Epidermal melanocyte (primary cell): ENCODE results near the gene CCDC191.

Source experiments
- DNase-seq: peaks from one replicate; pipeline ENCODE4 v3.0.0; 2011; ENCODE audit warnings: low spot score; ENCODE audit not compliant: insufficient read length

The CCDC191 gene, protein sequence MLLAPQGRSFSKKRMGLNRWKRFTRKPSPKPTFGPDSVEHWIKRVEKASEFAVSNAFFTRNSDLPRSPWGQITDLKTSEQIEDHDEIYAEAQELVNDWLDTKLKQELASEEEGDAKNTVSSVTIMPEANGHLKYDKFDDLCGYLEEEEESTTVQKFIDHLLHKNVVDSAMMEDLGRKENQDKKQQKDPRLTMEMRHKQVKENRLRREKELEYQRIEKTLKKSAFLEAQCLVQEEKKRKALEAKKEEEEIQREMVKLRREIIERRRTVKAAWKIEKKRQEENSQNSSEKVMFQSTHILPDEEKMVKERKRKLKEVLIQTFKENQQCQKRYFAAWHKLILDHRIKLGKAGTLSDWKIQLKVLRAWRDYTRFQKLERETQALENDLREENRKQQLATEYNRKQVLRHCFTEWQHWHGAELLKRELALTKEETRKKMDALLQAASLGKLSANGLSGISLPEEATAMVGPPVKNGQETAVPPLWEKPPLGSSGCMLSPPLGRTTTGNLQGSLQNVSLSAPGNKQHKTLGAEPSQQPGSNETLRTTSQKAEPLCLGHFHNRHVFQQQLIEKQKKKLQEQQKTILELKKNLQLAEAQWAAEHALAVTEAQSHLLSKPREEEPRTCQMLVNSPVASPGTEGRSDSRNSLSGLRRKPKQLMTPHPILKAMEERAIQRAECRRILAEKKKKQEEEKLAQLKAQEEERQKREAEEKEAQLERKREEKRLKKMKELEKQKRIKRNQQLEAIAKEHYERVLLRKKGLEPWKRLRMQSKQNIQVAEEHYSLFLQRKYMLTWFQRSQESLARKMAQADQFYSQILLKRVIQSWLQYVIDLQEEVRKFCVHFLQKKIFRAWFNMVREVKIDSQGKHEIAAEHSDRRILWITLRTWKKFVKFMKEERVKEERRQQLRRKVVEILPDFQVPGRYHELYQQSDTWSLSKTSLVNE

DNA sequence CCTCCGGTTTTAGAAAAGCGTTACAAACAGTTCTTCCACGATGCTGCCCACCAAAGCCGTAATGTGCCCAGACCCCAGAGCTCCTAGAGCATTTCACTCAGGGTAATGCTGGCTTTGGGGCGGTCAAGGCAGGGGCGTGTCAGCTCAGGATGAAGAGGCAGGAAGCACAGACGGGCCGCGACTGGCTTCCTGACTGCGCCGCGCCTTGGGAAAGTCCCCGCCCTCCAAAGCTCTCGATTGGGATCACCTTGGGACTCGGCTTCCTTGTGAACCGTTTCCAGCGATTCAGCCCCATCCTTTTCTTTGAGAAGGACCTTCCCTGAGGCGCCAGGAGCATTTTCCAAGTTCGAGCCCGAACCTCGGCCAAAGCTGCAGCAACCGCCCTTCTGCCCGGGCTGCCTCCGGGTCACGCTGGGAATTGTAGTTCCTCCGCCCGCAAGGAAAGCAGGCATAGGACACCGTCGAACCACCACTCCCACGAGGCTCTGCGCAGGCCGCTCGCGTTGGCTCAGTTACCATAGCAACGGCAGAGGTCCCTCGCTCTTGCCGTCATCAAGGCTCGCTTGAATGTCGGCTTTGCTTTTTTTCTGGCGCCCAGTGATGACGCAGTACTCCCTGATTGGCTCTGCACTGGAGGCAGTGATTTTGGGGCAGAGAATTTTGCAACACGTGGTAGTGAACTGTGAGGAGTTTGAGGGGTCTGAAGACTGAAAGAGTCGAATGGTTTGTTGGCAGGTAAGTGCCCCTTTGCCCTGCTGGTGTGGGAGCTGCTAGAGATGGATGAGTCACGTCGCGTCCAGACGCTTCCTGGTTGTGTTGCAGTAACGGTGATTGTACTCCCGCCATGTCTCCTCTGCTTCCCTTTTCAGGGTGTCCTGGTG is at the start of gene CCDC191, which contains the start of gene QTRT2:
Gene CCDC191 (minus strand): TSS at position 397 of the 881 bp plus-strand sequence. CDS start 60 bp downstream, at position 337.
Gene QTRT2 (plus strand): TSS at position 608 of the 881 bp plus-strand sequence. CDS start 8,521 bp downstream, outside the sequence.
- peak; percentile 70 for DNase-seq

DNA sequence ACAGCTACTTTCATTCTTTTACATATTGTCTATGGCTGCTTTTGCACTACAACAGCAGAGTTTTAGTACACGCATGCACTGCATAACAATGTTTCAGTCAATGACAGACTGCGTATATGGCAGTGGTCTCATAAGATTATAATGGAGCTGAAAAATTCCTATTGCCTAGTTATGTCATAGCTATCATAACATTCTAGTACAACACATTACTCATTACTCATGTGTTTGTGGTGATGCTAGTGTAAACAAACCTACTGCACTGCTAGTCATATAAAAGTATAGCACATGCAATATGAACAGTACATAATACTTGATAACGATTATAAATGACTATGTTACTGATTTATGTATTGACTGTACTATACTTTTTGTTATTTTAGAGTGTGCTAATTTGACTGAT is 48.1 kb upstream of the CCDC191 start:
- DNase-seq, result no peak

DNA sequence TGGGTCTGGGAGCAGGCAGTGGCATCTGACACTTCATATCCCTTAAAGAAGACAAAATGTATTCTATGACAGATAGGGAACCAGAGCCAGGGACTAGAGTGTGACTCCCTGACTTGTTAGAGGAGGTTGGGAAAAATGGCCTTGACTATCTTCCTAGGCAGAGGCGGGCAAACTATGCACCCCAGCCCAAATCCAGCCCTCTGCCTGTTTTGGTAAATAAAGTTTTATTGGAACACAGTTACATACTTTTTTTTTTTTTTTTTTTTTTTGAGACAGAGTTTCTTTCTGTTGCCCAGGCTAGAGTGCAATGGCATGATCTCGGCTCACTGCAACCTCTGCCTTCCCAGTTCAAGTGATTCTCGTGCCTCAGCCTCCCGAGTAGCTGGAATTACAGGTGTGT is 47.5 kb upstream of the CCDC191 start:
- no peak for DNase-seq

DNA sequence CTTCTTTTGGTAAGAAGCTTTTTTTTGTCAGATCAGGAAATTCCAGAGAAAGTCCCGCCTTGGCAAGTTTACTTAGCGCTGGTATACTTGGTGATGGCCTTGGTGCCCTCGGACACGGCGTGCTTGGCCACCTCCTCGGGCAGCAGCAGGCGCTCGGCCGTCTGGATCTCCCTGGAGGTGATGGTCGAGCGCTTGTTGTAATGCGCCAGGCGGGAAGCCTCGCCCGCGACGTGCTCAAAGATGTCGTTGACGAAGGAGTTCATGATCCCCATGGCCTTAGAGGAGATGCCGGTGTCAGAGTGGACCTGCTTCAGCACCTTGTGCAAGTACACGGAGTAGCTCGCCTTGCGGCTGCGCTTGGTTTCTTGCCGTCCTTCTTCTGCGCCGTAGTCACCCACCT is 46.9 kb upstream of the CCDC191 start:
- no peak for DNase-seq

DNA sequence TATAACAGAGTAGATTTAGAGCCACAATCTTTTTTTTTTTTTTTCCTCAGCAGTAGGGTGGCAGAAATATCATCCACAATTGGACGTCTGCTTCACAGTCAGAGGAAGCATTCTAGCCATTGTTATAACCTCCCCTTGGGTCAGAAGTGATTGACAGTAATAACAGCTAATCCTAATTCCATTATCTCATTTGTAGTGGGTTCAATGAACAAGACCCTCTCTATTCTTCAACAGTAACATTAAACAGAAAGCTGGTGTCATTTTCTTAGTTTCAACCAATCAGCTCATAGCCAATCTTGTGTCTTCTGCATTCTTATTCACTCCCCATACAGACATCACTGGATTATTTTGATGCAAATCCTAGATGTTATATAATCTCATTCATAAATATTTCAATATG is 44.8 kb upstream of the CCDC191 start:
- no peak for DNase-seq

DNA sequence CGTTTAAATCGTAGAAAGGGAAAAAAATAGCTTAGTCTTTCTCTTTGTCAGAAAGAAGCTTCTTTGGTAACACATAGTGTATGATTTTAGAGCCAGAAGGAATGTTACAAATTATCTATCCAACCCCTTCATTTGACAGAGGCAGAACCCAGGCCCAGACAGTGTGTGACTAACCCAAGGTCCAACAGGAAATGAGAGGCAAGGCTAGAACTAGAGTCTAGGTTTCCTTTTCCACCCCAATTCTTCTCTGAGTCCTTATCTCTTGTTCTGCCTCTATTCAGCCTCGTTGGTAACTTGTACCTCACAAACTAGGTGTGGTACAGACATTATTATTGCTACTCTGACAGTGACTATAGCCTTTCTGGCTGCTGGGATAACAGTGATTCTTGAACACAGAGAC is 39.5 kb upstream of the CCDC191 start:
- no peak for DNase-seq

DNA sequence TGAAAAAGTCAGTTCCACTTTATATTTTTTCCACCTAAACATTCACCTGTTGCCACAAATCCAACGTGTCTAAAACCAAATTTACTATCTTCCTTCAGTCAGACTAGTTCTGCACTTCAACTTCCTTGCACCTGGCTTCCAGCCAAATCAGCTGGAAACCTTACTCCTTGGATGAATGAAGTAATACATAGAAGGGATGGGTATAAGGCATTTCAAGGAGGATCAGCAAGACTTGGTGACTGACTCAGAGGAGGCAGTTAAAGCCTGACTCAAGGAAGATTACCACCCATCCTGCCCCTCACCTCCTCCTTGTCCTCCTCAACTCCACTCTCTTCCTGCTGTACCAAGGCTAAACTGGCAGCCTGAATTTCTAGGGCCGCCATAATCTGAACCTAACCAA is 37.3 kb upstream of the CCDC191 start:
- peak; percentile 33 for DNase-seq

DNA sequence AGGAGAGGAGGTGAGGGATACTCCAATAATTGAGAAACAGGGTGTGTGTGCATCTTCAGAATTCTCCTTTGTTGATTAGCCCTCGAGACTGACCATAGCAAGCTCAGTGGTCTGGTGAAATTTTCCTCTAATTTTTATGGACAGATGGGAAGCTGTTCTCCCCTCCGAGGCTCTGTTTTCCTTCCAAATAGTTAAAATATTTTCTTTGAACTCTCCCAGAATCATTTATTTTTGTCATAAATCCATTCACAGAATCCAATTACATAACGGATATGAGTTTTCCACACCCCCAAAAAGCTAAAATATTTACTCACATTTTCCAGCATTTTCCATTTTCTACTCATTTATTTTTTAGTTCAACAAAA is 36.7 kb upstream of the CCDC191 start:
- DNase-seq, result no peak

DNA sequence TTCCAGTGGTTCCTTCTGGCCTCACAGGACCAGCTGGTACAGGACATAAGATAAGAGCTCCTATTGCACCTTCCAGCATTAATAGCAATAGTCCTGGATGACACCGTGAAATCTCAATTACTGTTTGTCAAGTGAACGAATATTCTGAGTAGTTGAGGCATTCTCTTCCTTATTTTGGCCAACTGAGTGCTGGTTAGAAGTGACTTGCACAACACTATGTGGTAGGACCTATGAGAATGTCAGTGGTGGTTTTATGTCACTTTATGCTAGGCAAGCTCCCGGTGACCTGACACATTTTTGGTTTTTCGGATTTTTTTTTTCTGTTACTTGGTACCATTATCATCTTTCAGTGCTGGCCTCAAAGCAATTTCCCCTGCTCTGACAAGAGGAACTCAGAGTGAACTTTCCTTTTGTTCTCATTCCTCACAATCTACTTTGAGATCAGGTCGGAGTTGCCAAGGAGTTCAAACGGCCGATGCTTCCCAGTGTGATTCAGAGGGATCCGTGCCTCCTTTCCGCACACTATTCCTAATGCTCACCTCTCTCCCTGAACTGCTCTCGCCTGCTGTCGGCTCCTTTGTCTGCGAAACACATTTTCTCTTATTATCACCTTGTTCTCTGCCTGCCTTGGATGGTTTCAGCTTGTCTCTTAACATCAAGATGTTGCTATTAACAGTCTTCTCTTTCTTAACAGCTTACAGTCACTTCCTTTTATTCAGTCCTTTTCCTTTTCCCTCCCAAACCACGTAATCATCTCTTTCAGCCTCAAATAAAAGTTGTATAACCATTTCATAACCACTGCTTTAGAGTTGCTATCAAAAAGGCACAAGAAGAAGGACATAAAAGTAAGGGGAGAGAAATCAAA is 36.1 kb upstream of the CCDC191 start:
- no peak for DNase-seq

DNA sequence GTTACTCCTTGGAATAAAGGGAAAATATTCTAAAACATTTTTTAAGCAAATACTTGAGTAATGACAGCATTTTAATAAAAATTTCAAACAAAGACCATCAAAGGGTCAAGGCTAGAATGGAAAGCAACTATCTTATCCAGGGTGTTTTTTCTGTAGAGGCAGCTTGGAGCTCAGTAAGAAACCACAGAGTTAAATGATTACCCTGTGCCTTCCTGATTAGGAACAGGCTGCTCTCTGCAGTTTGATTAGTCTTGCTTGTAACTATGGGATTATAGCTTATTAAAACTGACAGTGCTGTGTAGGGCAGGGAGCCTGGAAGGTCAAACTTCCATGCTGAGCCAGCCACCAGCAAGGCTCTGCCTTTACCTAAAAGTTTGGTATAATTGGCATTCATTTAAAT is 33.3 kb upstream of the CCDC191 start:
- no peak for DNase-seq

DNA sequence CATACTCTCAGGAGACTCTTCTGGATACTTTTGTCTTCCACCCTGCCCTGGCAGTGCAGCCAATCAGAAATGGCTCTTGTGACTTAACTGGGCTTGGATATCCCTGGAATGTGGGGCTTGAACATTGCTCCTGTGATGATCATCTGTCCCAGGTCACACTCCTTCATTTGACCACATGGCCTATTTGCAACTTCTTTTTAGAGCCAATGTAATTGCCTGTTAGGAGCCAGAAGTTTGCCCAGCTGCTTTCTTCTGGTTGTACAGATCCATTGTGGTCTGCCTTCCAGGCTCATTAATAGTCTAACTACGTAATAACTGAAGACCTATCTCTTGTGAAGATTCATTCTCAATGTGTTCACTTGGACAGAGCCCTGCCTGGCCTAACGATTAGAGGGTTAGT is 30.0 kb upstream of the CCDC191 start:
- no peak for DNase-seq

DNA sequence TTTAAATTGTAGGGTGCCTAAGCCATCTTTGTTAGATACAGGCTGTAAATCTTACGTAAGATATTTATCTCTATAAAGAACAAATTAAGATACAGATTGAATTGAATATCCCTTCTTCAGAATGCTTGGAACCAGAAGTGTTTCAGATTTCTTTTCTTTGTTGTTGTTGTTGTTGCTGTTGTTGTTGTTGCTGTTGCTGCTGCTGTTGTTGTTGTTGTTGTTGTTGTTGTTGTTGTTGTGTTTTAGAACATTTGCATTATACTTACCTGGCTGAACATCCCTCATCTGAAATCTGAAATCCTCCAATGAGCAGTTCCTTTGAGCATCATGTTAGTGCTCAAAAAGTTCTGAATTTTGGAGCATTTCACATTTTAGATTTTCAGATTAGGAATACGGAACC is 26.8 kb upstream of the CCDC191 start:
- no peak for DNase-seq

DNA sequence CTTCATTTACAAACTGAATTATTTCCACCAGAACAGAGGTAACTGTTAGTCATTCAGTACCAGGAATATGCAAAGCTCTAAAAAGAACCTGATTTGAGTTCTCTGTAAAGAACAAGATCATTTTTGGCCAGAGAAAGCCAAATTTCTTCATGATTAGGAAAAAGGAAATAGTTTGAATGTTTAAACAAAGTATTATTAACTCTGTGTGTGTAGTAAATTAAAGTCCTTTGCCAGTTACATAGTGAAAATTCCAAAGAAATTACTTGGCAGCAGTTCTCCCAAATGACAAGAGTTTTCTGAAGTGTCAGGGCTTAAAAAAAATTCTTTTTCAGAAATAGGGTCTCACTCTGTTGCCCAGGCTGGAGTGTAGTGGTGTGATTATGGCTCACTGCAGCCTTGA is 24.7 kb upstream of the CCDC191 start:
- DNase-seq, result no peak

DNA sequence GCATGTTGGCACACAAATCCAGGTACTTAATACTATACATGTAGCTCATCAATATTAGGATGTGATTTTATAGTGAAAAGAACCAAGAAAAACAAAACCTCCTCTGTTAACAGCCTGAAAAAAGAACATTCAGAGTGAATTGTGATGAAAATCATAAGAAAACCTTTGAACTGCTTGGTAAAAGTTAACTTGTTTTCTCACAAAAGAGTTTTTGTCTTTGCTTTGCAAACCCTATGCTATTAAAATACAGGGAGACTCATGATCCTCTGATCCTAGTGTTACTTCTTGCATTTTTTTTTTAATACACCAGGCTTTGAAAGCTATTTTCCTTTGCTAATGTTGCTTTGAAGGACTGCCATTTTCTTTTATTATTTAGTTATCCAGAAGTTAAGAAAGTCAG is 23.9 kb upstream of the CCDC191 start:
- DNase-seq, result no peak

DNA sequence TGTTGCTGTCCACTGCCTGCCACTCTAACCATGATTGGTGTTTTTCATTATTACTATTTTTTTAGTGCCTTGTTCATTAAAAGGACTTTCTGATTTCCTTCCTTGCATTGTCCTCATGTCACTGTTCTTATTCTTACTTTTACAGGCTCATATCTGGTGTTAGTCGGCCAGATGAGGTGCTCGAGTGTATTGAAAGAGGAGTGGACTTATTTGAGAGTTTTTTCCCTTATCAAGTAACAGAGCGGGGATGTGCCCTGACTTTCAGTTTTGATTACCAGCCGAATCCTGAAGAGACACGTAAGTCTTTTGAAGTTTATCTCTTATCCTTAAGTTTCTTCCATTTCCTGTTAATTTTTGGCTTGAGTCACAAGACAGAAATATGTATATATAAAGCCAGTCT is 23.4 kb upstream of the CCDC191 start:
- DNase-seq, result no peak

DNA sequence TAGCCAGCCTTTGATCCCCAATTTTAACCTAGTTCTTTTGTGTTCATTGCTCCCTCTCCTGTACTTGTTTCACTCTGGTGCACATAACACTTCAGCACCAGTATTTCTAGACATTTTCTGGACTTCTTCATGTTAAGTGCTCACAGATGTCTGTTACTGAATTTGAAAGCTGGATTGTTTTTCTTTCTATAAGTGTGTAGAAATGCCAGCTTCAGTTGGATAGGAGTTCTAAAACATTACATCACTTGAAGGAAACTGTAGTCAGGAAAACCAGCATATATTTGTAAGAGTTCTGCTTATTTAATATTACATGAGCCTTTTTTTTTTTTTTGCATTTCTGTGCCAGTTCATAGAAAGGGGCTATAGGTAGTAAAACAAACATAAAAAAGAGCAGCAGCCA is 21.8 kb upstream of the CCDC191 start:
- DNase-seq, result no peak

DNA sequence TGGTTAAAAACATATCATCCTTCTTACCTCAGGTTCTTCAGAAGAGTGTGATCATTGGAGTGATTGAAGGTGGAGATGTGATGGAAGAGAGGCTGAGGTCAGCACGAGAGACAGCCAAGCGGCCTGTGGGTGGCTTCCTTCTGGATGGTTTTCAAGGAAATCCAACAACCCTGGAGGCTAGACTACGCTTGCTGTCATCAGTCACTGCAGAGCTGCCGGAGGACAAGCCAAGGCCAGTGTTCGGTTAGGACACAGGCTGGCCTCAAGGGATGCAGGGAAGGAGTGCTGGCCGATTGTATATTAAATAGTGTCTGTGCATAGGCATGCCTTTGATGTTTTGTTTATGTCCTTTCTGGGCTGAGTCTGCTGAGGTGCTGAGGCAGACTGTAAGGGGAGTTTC is 20.4 kb upstream of the CCDC191 start:
- no peak for DNase-seq

DNA sequence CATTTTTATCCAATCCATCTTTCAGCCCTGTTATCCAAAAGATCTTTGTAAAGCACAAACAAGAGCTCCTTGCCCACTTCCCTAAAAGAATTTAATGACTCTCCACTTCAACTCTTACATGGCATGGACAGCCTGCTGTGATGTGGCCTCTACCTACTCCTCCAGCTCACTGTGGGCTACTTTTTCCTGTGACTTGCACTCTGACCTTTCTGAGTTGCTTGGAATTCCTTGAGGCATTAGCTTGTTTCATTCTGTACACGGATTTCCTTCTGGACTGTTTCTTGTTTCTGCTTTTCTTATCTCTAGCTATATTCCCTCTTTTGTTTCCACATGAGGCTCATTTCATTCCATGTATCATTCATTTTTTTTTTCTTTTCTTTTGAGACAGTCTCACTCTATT is 15.5 kb upstream of the CCDC191 start:
- DNase-seq, result no peak

DNA sequence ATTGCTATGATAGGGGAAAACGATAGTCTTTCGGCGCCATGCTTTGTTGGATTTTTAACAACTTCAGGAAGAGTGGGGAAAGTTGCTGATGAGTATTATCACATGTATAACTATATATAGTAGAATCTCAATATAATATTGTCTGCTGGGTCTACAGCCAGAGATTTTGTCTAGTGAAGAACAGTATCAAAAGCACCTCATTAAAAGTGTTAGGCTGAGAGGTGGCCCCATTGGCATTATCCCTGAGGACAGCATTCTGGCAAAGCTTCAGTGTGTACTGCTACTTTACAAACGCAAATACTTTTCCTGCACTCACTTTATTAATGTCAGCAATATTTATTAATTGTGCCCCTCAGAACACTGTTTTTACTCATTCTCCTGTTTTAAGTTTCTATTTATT is 12.0 kb upstream of the CCDC191 start:
- no peak for DNase-seq

DNA sequence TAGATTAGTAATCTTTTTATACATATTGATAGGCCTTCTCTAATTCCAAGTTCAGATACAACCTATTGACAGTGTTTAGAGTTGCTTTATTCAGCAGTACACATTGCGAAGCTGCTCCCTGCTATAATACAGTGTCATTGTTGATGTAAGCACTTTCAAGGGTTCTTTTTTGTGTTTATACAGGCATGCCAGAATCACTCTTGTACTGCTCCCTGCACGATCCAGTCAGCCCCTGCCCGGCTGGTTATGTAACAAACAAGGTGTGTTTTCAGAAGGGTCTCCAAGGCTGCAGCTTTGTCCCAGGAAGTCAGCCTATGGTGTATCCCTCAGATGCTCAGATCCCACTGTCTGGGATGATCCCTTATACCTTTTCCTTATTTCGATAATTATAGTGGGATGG is 11.5 kb upstream of the CCDC191 start:
- no peak for DNase-seq
